NCI-H526 treated with DMSO at 0.1 percent for 48 hours (cell line): ENCODE results near the gene TBC1D16.
A peak's percentile ranks its signal among the peaks of the same experiment; 100 is the strongest.

ENCODE experiments used
- DNase-seq: peaks from one replicate; lab custom pipeline; 2025; lab: John Stamatoyannopoulos, UW

The TBC1D16 gene

GRCh38 chr17:80035687-80035936 lies at the start of gene TBC1D16:
Gene TBC1D16, minus strand, starts transcription at chr17:80035872. Its CDS starts 22,325 bp downstream, at chr17:80013547.
- DNase-seq = no peak

GRCh38 chr17:80084773-80085172 lies 49.1 kb upstream of the TBC1D16 start:
- DNase-seq = no peak

- no peak for DNase-seq
These were observed 47.5 kb upstream of the TBC1D16 start for GRCh38 chr17:80083136-80083661.

GRCh38 chr17:80082403-80083135 lies 46.9 kb upstream of the TBC1D16 start:
- DNase-seq = peak; percentile 46

GRCh38 chr17:80081596-80081995 lies 45.9 kb upstream of the TBC1D16 start:
- DNase-seq = no peak

- no peak for DNase-seq
These were observed 44.4 kb upstream of the TBC1D16 start for GRCh38 chr17:80080081-80080480.

- DNase-seq = no peak
These were observed 36.7 kb upstream of the TBC1D16 start for GRCh38 chr17:80072410-80072809.

GRCh38 chr17:80071116-80071841 lies 35.6 kb upstream of the TBC1D16 start:
- no peak for DNase-seq

GRCh38 chr17:80070375-80071115 lies 34.9 kb upstream of the TBC1D16 start:
- no peak for DNase-seq

GRCh38 chr17:80068301-80069222 lies 32.9 kb upstream of the TBC1D16 start:
- peak; percentile 5 for DNase-seq

GRCh38 chr17:80067393-80067986 lies 31.8 kb upstream of the TBC1D16 start:
- DNase-seq = no peak

GRCh38 chr17:80065478-80066170 lies 30.0 kb upstream of the TBC1D16 start:
- DNase-seq = no peak

- DNase-seq = no peak
These were observed 29.0 kb upstream of the TBC1D16 start for GRCh38 chr17:80064696-80065095.

GRCh38 chr17:80063830-80064585 lies 28.3 kb upstream of the TBC1D16 start:
- DNase-seq = no peak

GRCh38 chr17:80061421-80061820 lies 25.7 kb upstream of the TBC1D16 start:
- no peak for DNase-seq

GRCh38 chr17:80060644-80061043 lies 25.0 kb upstream of the TBC1D16 start:
- no peak for DNase-seq

- no peak for DNase-seq
These were observed 22.8 kb upstream of the TBC1D16 start for GRCh38 chr17:80058311-80058955.

- no peak for DNase-seq
These were observed 19.9 kb upstream of the TBC1D16 start for GRCh38 chr17:80055597-80055996.

GRCh38 chr17:80053102-80053501 lies 17.4 kb upstream of the TBC1D16 start:
- no peak for DNase-seq
